SJCRH30 (cell line): ENCODE data around the gene SLIT1. TPM values are rescaled to one million over a fixed set of nuclear protein-coding genes. Genes with fewer than 3 reads are reported as not detected.
"Not testable (repeated sequence)": the region's sequence is repeated elsewhere in the genome, so short reads cannot be mapped to it uniquely, and the experiment has no call there.

Experiments
- DNase-seq, 2 experiments: peaks; one replicate each; pipeline ENCODE4 v3.0.0-alpha.2; 2015 to 2020
- H3K27ac ChIP-seq: fragments of 250-450 bp; sonication (Bioruptor Pico); 2 replicates; pipeline ENCODE4 v1.5.1; 2020; ENCODE audit warnings: mild to moderate bottlenecking, moderate library complexity
- H3K27me3 ChIP-seq: fragments of 250-450 bp; sonication (Bioruptor Pico); 2 replicates; pipeline ENCODE4 v1.5.1; 2020; ENCODE audit warnings: mild to moderate bottlenecking, moderate library complexity
- H3K36me3 ChIP-seq: fragments of 250-450 bp; sonication (Bioruptor Pico); 2 replicates; pipeline ENCODE4 v1.5.1; 2020; ENCODE audit warnings: mild to moderate bottlenecking, moderate library complexity
- H3K4me1 ChIP-seq: fragments of 250-450 bp; sonication (Bioruptor Pico); 2 replicates; pipeline ENCODE4 v1.5.1; 2020; ENCODE audit warnings: mild to moderate bottlenecking, moderate library complexity
- H3K4me3 ChIP-seq: fragments of 250-450 bp; sonication (Bioruptor Pico); 2 replicates; pipeline ENCODE4 v1.5.1; 2020; ENCODE audit warnings: mild to moderate bottlenecking, moderate library complexity
- H3K9me3 ChIP-seq: fragments of 250-450 bp; sonication (Bioruptor Pico); replicated peaks from 2 replicates; pipeline ENCODE4 v1.5.1; 2020; ENCODE audit warnings: mild to moderate bottlenecking, moderate library complexity
- total RNA-seq: library from RNA; depleted of rRNA; stranded (reverse); fragments of >200 nt; shearing (Covaris generic); gene quantifications from 2 replicates; pipeline ENCODE4 v1.2.3, GENCODE V29; 2014

The SLIT1 gene
- total RNA-seq, 1 experiment from 2014 or later = 0.04 TPM

DNA sequence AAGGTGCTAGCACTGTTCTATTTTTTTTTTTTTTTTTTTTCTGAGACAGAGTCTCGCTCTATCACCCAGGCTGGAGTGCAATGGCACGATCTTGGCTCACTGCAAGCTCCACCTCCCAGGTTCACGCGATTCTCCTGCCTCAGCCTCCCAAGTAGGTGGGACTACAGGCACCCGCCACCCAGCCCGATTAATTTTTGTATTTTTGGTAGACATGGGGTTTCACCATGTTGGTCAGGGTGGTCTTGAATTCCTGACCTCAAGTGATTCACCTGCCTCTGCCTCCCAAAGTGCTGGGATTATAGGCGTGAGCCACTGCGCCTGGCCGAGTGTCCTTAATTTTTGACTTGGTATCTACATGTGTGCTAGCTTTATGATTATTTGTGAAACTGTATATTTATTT, 151.9 kb downstream of the SLIT1 start:
- DNase-seq = not testable (repeated sequence)

GRCh38 chr10:97032624-97033023, 153.1 kb downstream of the SLIT1 start:
- Histone ChIP-seq H3K36me3 (no peaks in the 10 kb centered on the region), H3K27ac (no peak overlapping the region), H3K9me3 (no peaks in the 10 kb centered on the region), H3K4me3 (no peak overlapping the region), H3K4me1 (no peaks in the 10 kb centered on the region), H3K27me3 (no peaks in the 10 kb centered on the region)
- DNase-seq = no peak

More for the DNA sequence above, 151.9 kb downstream of the SLIT1 start:
- not testable (repeated sequence) for H3K27me3 ChIP-seq, H3K36me3 ChIP-seq, H3K4me1 ChIP-seq, H3K4me3 ChIP-seq, H3K27ac ChIP-seq, H3K9me3 ChIP-seq

GRCh38 chr10:97031459-97031858, 154.3 kb downstream of the SLIT1 start:
- Histone ChIP-seq H3K9me3 (no peaks in the 10 kb centered on the region), H3K27ac (no peak overlapping the region), H3K4me1 (no peaks in the 10 kb centered on the region), H3K27me3 (no peaks in the 10 kb centered on the region), H3K4me3 (no peak overlapping the region), H3K36me3 (no peaks in the 10 kb centered on the region)
- no peak for DNase-seq

DNA sequence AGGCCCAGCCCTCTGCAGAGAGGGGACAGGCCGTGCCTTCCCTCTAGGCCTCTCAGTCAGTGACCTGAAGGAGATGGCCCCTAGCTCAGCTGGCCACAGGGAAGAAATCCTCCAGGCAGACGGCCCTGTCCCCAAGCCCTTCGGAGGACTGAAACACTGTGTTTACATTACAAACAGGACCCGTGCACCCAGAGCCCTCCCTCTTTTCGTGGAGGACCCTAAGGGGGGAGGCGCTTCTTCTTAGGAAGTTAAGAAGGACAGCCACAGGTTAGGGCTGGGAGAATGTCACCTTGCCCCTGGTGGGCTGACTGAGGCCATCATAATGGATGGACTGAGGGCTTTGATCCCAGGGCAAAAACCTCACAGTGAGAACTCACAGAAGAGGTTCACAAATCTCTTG, 154.9 kb downstream of the SLIT1 start:
- Histone ChIP-seq H3K4me1 (no peaks in the 10 kb centered on the region), H3K27ac (no peak overlapping the region), H3K4me3 (no peak overlapping the region), H3K9me3 (no peaks in the 10 kb centered on the region), H3K27me3 (no peaks in the 10 kb centered on the region), H3K36me3 (no peaks in the 10 kb centered on the region)
- DNase-seq = no peak

DNA sequence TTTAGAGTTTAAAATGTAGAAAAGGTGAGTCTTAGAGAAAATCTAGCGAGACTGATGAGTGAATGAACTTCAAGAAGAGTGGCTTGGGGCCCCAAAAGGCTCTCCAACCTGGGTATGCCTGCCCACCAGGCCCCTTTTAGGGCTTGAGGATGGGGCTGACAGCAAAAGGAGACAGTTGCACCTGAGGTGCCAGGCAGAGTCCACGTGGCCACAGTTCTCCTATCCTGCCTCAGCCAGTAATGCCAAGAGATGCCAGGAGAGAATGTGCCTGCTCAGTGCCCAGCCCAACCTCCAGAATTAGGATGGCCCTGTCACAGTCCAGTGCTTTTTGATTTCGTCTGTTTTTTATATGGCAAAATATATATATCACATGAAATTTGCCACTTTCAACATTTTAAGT, 156.5 kb downstream of the SLIT1 start:
- Histone ChIP-seq H3K4me3 (no peak overlapping the region), H3K27ac (no peak overlapping the region), H3K36me3 (no peaks in the 10 kb centered on the region), H3K4me1 (no peaks in the 10 kb centered on the region), H3K27me3 (no peaks in the 10 kb centered on the region), H3K9me3 (no peaks in the 10 kb centered on the region)
- DNase-seq = no peak

GRCh38 chr10:97028832-97029178, 157.0 kb downstream of the SLIT1 start:
- Histone ChIP-seq H3K4me1 (peaks cover 3% of the 10 kb centered on the region; the same call in 1 of the 2 replicates), H3K27me3 (no peaks in the 10 kb centered on the region), H3K9me3 (no peaks in the 10 kb centered on the region), H3K27ac (no peak overlapping the region), H3K36me3 (no peaks in the 10 kb centered on the region), H3K4me3 (no peak overlapping the region)
- no peak for DNase-seq

DNA sequence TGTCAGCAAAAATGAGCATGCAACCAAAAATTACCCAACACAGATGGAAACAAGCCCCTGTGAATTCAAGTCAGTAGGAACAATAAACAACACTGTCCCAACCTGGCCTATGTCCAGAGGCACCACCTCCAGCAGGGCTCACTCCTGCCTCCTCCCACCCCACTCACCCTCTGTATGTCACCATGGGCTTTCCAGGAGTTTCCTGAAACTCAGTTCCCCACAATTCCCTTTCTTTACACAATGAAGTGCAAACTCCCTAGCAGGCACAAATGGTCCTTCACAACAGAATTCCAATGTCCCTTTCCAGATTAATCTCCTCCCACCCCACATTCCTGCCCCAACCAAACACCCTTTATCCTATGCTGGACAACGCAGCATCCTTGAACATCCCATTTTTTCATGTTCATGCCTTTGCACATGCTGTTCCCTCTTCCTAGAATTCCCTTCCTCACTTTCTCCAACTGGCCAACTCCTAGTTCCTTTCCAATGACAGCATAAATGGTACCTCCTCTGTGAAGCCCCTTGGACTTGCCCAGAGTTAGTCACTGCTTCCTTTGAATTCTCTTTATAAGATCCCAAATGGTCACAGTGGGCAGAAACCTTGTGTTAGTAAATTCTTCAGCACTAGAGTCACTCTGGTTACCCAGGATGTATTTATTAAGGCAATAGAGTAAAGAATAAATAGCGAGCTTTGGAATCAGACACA, 157.5 kb downstream of the SLIT1 start:
- Histone ChIP-seq H3K4me1 (peaks cover 5% of the 10 kb centered on the region; the same call in 1 of the 2 replicates), H3K27me3 (no peaks in the 10 kb centered on the region), H3K9me3 (no peaks in the 10 kb centered on the region), H3K27ac (no peak overlapping the region), H3K36me3 (no peaks in the 10 kb centered on the region), H3K4me3 (no peak overlapping the region)
- DNase-seq = no peak

- Histone ChIP-seq H3K4me1 (peaks cover 13% of the 10 kb centered on the region), H3K9me3 (no peaks in the 10 kb centered on the region), H3K4me3 (no peak overlapping the region), H3K27me3 (no peaks in the 10 kb centered on the region), H3K27ac (no peak overlapping the region), H3K36me3 (no peaks in the 10 kb centered on the region)
- DNase-seq = peak in 1 of 2 experiments; percentile 62
These were observed 160.0 kb downstream of the SLIT1 start for GRCh38 chr10:97025613-97026242.

DNA sequence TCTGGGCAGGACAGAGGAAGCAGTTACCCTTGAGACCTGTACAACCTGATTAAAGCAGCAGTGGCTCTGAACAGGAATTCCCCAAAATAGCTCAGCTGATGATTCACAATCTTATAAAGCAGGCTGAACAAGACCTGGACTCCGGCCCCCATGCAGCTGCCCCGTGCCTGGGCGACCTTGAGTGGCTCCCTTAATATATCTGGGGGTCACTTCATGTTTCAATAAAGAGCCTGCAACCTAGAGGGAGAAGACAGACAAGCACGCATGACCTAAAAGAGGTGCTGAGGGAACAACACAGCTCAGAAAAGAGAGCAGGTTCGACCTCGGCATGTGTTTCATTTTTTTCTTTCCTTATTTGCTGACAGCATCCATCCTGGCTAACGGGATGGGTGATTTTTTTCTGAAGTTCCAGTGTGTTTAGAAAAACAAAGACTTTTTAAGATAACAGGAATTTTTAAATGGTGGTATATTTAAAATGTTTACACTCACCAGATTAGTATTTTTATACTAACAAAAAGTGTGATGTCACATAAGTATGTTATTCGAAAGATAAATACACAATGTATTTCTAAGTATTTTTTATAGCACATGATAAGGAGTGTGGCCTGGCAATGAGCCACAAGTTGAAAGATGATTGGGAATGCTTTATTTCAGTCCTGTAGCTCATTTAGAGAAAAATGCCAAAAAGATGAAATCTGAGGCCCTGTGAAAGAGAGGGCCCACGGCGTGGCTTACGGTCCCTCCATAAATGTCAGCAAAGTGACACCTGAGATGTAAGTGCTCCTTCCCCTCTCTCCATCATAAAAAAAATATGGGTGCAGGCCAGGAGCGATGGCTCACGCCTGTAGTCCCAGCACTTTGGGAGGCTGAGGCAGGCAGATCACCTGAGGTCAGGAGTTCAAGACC, 161.3 kb downstream of the SLIT1 start:
- peaks cover 17% of the 10 kb centered on the region for H3K4me1 ChIP-seq
- H3K27ac ChIP-seq = no peak overlapping the region; the same call in 1 of the 2 replicates
- no peak overlapping the region for H3K4me3 ChIP-seq
- no peaks in the 10 kb centered on the region for H3K9me3 ChIP-seq
- DNase-seq = peak; percentile 33 to 34
- H3K36me3 ChIP-seq = no peaks in the 10 kb centered on the region
- H3K27me3 ChIP-seq = no peaks in the 10 kb centered on the region

DNA sequence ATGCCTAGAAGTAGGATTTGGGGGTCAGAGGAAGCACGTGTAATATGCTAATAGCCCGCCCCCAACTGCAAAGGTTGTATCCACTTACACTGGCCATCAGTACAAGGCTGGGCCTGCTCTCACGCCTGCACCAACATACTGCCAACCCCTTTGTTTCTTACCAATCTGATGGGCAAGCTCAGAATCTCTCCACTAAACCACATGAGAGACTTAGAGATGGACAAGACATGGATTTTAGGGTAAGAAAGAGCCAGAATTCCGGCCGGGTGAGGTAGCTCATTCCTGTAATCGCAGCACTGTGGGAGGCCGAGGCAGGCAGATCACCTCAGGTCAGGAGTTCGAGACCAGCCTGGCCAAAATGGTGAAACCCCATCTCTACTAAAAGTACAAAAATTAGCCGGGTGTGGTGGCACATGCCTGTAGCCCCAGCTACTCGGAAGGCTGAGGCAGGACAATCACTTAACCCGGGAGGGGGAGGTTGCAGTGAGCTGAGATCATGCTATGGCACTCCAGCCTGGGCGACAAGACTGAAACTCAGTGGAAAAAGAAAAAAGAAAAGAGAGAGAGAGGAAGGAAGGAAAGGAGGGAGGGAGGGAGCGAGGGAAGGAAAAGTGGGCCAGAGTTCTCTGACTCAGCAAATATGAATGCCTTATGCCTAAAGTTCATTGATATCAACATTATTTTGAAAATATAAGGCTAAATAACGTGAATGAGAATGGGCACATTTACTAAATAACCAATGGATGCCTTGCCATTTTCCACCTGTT, 162.2 kb downstream of the SLIT1 start:
- Histone ChIP-seq H3K27ac (peak overlapping the region; percentile 10; the same call in 1 of the 2 replicates), H3K36me3 (no peaks in the 10 kb centered on the region), H3K9me3 (no peaks in the 10 kb centered on the region), H3K4me1 (peaks cover 17% of the 10 kb centered on the region), H3K27me3 (no peaks in the 10 kb centered on the region), H3K4me3 (no peak overlapping the region)
- no peak for DNase-seq

- Histone ChIP-seq H3K9me3 (no peaks in the 10 kb centered on the region), H3K36me3 (no peaks in the 10 kb centered on the region), H3K27me3 (no peaks in the 10 kb centered on the region), H3K4me3 (no peak overlapping the region), H3K27ac (no peak overlapping the region), H3K4me1 (peaks cover 17% of the 10 kb centered on the region)
- no peak for DNase-seq
These were observed 163.1 kb downstream of the SLIT1 start for GRCh38 chr10:97022616-97023015.

DNA sequence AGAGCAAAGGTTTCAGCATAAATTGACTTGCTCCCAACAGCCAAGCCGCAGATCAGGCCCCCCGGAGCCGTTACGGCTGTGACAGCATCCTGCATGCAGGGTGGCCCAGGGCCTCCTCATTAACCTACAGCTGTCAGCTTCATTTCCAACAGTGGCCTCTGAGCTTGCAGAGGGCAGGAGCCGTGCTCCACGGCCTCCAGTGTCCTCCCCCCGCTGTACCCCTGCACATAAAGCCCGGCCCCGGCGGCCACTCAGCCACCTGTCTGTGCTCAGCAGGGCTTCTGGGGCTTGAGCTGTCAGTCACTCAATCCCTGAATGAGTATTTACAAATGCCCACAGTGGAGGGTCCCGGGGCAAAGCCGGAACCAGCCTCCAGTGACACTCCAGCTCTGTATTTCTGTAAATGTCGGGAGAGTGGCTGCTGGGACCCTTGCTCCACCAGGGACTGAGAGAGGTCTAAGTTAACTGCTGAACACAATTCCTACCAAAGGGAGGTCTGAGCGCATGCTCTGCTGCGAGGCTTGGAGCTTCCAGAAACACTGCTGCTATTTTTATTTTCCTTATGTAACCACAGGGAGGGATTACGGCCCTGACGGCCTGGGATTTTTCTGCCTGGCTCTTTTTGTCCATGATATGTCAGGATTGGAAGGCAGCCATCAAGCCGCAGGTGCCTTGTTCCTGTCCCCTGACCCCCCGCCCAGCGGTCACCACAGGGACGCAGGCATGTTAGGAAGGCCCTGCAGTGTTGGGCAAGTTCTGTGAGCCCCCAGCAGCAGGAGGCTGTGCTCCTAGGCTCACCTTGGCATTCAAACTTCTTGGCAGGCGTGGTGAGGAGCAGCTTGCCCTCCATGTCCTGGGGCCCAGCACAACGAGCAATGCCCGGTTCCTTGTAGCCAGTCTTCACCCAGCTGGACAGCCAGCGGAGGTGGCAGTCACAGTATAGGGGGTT, 165.0 kb downstream of the SLIT1 start:
- peak; percentile 84 to 87 for DNase-seq
- peaks cover 25% of the 10 kb centered on the region for H3K4me1 ChIP-seq
- H3K4me3 ChIP-seq = peak overlapping the region; percentile 34
- no peaks in the 10 kb centered on the region for H3K36me3 ChIP-seq
- peak overlapping the region; percentile 68 for H3K27ac ChIP-seq
- no peaks in the 10 kb centered on the region for H3K27me3 ChIP-seq
- H3K9me3 ChIP-seq = no peaks in the 10 kb centered on the region

GRCh38 chr10:97019213-97019844, 166.4 kb downstream of the SLIT1 start:
- no peak for DNase-seq
- no peak overlapping the region for H3K27ac ChIP-seq

More at GRCh38 chr10:97019213-97019844, 166.4 kb downstream of the SLIT1 start:
- H3K4me1 ChIP-seq = peaks cover 25% of the 10 kb centered on the region
- H3K9me3 ChIP-seq = no peaks in the 10 kb centered on the region
- no peaks in the 10 kb centered on the region for H3K27me3 ChIP-seq
- no peaks in the 10 kb centered on the region for H3K36me3 ChIP-seq
- H3K4me3 ChIP-seq = no peak overlapping the region
